ENCODE data around the gene ATP6V1A.

DNA sequence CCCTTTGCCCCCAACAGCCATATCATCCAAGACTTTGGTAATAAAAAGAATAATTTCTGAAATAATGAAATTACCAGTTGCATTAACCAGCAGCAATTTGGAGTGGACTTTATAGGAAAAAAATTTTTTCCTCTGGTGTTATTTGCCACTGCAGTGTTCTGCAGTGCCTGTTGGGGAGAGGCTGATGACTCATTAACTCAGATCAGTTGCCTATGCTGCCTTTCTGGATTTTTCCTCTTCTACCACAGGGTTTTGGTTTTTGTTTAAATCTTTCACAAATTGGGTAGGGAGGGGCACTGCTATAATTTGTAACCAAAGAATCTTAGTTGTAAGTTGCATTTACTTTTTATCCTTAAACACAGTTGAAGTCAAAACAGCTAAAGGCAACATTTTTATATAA, 22.7 kb downstream of the ATP6V1A start:
- TF ChIP-seq CTCF (IDR thresholded peaks at IDR 0.05) (no peak), POLR2AphosphoS5 (IDR thresholded peaks at IDR 0.05) (no peak), POLR2A (IDR thresholded peaks at IDR 0.05) (no peak), EP300 (IDR thresholded peaks at IDR 0.05) (no peak)
